ENCODE measurements around the gene HBS1L. TPM values are rescaled to one million over a fixed set of nuclear protein-coding genes. Genes with fewer than 3 reads are reported as not detected.
"Not testable (repeated sequence)": the region's sequence is repeated elsewhere in the genome, so short reads cannot be mapped to it uniquely, and the experiment has no call there.

Gene HBS1L
- total RNA-seq, 4 donors from 2014 or later: 30.1 to 55.1 (median 40.4) TPM

DNA sequence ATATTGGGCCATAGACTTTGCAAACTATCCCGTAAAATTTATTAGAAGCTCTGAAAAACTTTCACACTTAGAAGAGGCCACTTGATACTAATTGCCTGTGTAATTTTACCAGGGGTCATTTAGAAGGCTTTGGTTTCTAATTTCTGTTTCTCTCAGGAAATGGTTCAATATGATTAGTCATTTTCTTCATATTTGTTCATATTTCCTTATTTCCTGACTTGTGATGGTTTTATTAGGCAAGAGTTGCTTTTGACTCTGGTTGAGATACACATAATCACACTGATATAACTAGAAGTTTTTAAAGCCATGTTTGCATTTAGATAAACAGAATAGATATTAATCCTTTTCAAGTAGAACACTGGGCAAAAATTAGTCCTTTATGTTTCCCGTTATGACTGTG, 11.8 kb upstream of the HBS1L start:
- intact Hi-C loops (cut with DNase I; ENCODE audit: low total_unique reads): no loop called here
- 85 to 86% methylated on average over 2 of the region's 2 CpGs for WGBS, 2 donors
- no peak overlapping the region for H3K4me3 ChIP-seq (ENCODE audit: low read depth, poor library complexity, severe bottlenecking)
- no peak for TF ChIP-seq POLR2A (IDR thresholded peaks at IDR 0.05)
- TF ChIP-seq, protein P1, sequence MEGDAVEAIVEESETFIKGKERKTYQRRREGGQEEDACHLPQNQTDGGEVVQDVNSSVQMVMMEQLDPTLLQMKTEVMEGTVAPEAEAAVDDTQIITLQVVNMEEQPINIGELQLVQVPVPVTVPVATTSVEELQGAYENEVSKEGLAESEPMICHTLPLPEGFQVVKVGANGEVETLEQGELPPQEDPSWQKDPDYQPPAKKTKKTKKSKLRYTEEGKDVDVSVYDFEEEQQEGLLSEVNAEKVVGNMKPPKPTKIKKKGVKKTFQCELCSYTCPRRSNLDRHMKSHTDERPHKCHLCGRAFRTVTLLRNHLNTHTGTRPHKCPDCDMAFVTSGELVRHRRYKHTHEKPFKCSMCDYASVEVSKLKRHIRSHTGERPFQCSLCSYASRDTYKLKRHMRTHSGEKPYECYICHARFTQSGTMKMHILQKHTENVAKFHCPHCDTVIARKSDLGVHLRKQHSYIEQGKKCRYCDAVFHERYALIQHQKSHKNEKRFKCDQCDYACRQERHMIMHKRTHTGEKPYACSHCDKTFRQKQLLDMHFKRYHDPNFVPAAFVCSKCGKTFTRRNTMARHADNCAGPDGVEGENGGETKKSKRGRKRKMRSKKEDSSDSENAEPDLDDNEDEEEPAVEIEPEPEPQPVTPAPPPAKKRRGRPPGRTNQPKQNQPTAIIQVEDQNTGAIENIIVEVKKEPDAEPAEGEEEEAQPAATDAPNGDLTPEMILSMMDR (IDR thresholded peaks at IDR 0.05): no peak
- no peak for DNase-seq (ENCODE audit: low spot score in 2 of 2)

DNA sequence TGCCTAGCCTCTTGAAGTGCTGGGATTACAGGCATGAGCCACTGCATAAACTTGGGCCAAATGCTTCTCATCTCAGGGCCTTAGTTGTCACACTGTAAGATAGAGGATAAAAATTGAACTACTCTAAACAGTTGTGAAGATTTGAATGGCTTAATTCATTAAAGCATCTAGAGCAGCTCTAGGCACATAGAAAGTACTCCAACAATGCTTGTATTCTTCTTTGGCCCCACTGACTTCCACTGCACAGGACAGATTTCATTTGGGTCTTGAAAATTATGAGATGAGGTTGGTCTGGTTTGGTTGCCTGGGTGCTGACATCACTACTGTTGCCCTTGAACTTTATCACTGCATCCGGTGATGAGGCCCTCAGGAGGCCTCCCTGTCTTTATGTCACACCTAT, 10.0 kb upstream of the HBS1L start:
- H3K4me3 ChIP-seq (ENCODE audit: low read depth, poor library complexity, severe bottlenecking): no peak overlapping the region
- no peak for TF ChIP-seq POLR2A (IDR thresholded peaks at IDR 0.05)
- TF ChIP-seq, protein P1 (IDR thresholded peaks at IDR 0.05): no peak
- no peak for DNase-seq (ENCODE audit: low spot score in 2 of 2)
- WGBS, 2 donors: 70 to 84% methylated on average over 1 of the region's 1 CpG
- intact Hi-C loops (cut with DNase I; ENCODE audit: low total_unique reads): no loop called here

DNA sequence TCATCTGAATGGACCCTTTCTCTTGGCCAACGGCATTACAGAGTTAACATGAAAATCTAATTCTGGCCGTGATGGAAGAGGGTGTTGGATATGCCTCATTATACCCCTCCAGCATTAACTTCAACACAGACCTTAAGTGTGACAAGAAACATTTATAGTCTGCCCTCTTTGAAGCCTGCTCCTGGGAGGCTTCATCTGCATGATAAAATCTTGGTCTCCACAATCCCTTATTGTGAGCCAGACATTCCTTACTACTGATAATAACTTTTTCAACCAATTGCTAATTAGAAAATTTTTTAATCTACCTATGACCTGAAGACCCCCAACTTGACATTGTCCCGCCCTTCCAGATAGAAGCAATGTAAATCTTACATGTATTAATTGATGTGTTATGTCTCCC, 9.3 kb upstream of the HBS1L start:
- no peak overlapping the region for H3K4me3 ChIP-seq (ENCODE audit: low read depth, poor library complexity, severe bottlenecking)
- intact Hi-C loops (cut with DNase I; ENCODE audit: low total_unique reads): no loop called here
- TF ChIP-seq, protein P1 (IDR thresholded peaks at IDR 0.05): no peak
- TF ChIP-seq POLR2A (IDR thresholded peaks at IDR 0.05): no peak
- DNase-seq (ENCODE audit: low spot score in 2 of 2): no peak
- WGBS, 2 donors: 65 to 68% methylated on average over 3 of the region's 3 CpGs

DNA sequence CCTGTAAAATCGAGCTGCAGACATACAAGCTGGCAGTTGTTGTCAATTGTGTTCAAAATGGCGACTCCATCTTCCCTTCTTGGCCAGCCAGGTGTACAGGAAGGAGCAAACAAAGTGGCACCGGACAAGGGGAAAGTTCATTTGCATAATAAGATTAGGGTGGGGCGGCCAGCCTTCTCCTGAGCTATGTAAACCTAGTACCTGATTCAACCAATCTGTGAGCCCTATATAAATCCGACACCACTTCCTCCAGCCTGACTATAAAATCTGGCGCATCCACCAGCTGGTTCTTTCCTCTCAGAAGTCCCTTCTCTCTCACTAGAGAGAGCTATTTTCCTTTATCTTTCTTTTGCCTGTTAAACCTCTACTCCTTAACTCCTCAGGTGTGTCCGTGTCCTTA, 8.1 kb upstream of the HBS1L start:
- H3K4me3 ChIP-seq (ENCODE audit: low read depth, poor library complexity, severe bottlenecking): no peak overlapping the region
- no peak for DNase-seq (ENCODE audit: low spot score in 2 of 2)
- intact Hi-C loops (cut with DNase I; ENCODE audit: low total_unique reads): no loop called here
- TF ChIP-seq POLR2A (IDR thresholded peaks at IDR 0.05): no peak
- TF ChIP-seq, protein P1 (IDR thresholded peaks at IDR 0.05): no peak
- whole genome bisulfite sequencing, 2 donors: 65 to 79% methylated on average over 7 of the region's 7 CpGs

GRCh38 chr6:135060076-135060475, 5.5 kb upstream of the HBS1L start:
- DNase-seq (ENCODE audit: low spot score in 2 of 2): no peak
- no peak overlapping the region for H3K4me3 ChIP-seq (ENCODE audit: low read depth, poor library complexity, severe bottlenecking)
- WGBS, 2 donors: 57 to 58% methylated on average over 4 of the region's 4 CpGs
- TF ChIP-seq, protein P1 (IDR thresholded peaks at IDR 0.05): no peak
- no peak for TF ChIP-seq POLR2A (IDR thresholded peaks at IDR 0.05)
- intact Hi-C loops (cut with DNase I; ENCODE audit: low total_unique reads): no loop called here

GRCh38 chr6:135058299-135058698, 3.7 kb upstream of the HBS1L start:
- H3K4me3 ChIP-seq (ENCODE audit: low read depth, poor library complexity, severe bottlenecking); DNase-seq (ENCODE audit: low spot score in 2 of 2); intact Hi-C loops (cut with DNase I; ENCODE audit: low total_unique reads): not testable (repeated sequence)
- WGBS, 2 donors: 93 to 94% methylated on average over 11 of the region's 11 CpGs
